GM23338 (cell line): ENCODE data around the gene MED27.

ENCODE experiments used
- EZH2 ChIP-seq: fragments of 200-600 bp; sonication (generic); IDR thresholded peaks from one replicate; pipeline ENCODE4 v1.8.0; 2017; ENCODE audit warnings: antibody characterized with exemption, mild to moderate bottlenecking, low read depth; ENCODE audit not compliant: unreplicated experiment
- EZH2phosphoT487 ChIP-seq: fragments of 200-600 bp; sonication (generic); IDR thresholded peaks from one replicate; pipeline ENCODE4 v1.8.1; 2018; ENCODE audit warnings: antibody characterized with exemption; ENCODE audit not compliant: unreplicated experiment
- JUNB ChIP-seq: IDR thresholded peaks from one replicate; pipeline ENCODE4 v1.6.1; 2016; ENCODE audit warnings: antibody characterized with exemption; ENCODE audit not compliant: unreplicated experiment
- NANOG ChIP-seq: IDR thresholded peaks from 2 replicates; pipeline ENCODE4 v1.6.1; 2016; ENCODE audit warnings: antibody characterized with exemption, borderline replicate concordance
- POLR2AphosphoS5 ChIP-seq: IDR thresholded peaks from 2 replicates; pipeline ENCODE4 v1.6.1; 2016; ENCODE audit warnings: antibody characterized with exemption, low read depth
- STAT1 ChIP-seq: IDR thresholded peaks from one replicate; pipeline ENCODE4 v1.6.1; 2016; ENCODE audit warnings: antibody characterized with exemption; ENCODE audit not compliant: unreplicated experiment
- ZNF331 ChIP-seq: fragments of 250-450 bp; sonication (Bioruptor Pico); IDR thresholded peaks from 2 replicates; pipeline ENCODE4 v1.5.0; 2020; ENCODE audit warnings: low read depth, mild to moderate bottlenecking, moderate library complexity
- TF ChIP-seq, protein P1 (sequence below), 2 experiments: fragments of 200-600 bp in 1 of 2; sonication (generic) in 1 of 2; conservative IDR thresholded peaks; 2 replicates each; pipeline versions ENCODE4 v1.5.1 to v1.6.1; 2016 to 2017; ENCODE audit warnings: antibody characterized with exemption in 2 of 2, low read depth in 2 of 2, mild to moderate bottlenecking in 2 of 2, moderate library complexity in 1 of 2
- TF ChIP-seq, protein P2 (sequence below): IDR thresholded peaks from 2 replicates; pipeline ENCODE4 v1.6.1; 2016; ENCODE audit warnings: antibody characterized with exemption
- TF ChIP-seq, protein P3 (sequence below): IDR thresholded peaks from one replicate; pipeline ENCODE4 v1.6.1; 2018; ENCODE audit warnings: antibody characterized with exemption; ENCODE audit not compliant: unreplicated experiment
- TF ChIP-seq, protein P4 (sequence below): fragments of 250-450 bp; sonication (Bioruptor Pico); IDR thresholded peaks from 2 replicates; pipeline ENCODE4 v1.5.0; 2020; ENCODE audit warnings: mild to moderate bottlenecking, moderate library complexity

DNA sequence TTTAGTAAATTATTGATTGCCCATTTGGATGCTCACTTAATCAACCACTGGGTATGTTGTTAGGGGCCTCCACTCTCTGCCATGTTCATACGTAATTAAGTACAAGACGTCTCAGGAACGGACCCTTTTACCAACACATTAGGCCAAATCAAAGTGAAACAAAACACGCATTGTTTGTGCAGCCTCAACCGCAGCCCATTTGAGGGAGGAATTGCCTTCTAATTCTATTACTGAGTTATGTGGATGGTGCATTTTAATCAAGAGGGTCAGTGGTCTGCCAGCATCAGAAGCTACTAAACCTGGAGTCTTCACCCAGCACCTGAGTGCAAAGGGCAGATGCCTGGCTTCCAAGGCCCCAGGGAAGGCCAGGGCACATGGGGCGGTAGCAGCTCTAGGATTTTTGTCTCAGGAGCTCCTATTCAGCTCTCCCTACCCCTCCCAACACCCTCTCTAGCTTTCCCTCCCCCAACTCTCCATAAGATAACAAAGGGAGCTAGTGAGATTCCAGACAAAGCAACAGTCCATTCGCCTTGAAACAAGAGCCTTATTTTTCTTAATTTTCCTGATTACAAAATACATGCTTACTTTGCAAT, 7.9 kb upstream of the MED27 start:
- no peak for TF ChIP-seq POLR2AphosphoS5
- TF ChIP-seq, protein P1, sequence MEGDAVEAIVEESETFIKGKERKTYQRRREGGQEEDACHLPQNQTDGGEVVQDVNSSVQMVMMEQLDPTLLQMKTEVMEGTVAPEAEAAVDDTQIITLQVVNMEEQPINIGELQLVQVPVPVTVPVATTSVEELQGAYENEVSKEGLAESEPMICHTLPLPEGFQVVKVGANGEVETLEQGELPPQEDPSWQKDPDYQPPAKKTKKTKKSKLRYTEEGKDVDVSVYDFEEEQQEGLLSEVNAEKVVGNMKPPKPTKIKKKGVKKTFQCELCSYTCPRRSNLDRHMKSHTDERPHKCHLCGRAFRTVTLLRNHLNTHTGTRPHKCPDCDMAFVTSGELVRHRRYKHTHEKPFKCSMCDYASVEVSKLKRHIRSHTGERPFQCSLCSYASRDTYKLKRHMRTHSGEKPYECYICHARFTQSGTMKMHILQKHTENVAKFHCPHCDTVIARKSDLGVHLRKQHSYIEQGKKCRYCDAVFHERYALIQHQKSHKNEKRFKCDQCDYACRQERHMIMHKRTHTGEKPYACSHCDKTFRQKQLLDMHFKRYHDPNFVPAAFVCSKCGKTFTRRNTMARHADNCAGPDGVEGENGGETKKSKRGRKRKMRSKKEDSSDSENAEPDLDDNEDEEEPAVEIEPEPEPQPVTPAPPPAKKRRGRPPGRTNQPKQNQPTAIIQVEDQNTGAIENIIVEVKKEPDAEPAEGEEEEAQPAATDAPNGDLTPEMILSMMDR (conservative IDR thresholded peaks at IDR 0.05; ENCODE audit: low read depth in 2 of 2): no peak
- TF ChIP-seq, protein P2, sequence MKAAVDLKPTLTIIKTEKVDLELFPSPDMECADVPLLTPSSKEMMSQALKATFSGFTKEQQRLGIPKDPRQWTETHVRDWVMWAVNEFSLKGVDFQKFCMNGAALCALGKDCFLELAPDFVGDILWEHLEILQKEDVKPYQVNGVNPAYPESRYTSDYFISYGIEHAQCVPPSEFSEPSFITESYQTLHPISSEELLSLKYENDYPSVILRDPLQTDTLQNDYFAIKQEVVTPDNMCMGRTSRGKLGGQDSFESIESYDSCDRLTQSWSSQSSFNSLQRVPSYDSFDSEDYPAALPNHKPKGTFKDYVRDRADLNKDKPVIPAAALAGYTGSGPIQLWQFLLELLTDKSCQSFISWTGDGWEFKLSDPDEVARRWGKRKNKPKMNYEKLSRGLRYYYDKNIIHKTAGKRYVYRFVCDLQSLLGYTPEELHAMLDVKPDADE: no peak
- no peak for TF ChIP-seq ZNF331 (CRISPR knock-in tag)
- TF ChIP-seq EZH2: no peak
- TF ChIP-seq, protein P3, sequence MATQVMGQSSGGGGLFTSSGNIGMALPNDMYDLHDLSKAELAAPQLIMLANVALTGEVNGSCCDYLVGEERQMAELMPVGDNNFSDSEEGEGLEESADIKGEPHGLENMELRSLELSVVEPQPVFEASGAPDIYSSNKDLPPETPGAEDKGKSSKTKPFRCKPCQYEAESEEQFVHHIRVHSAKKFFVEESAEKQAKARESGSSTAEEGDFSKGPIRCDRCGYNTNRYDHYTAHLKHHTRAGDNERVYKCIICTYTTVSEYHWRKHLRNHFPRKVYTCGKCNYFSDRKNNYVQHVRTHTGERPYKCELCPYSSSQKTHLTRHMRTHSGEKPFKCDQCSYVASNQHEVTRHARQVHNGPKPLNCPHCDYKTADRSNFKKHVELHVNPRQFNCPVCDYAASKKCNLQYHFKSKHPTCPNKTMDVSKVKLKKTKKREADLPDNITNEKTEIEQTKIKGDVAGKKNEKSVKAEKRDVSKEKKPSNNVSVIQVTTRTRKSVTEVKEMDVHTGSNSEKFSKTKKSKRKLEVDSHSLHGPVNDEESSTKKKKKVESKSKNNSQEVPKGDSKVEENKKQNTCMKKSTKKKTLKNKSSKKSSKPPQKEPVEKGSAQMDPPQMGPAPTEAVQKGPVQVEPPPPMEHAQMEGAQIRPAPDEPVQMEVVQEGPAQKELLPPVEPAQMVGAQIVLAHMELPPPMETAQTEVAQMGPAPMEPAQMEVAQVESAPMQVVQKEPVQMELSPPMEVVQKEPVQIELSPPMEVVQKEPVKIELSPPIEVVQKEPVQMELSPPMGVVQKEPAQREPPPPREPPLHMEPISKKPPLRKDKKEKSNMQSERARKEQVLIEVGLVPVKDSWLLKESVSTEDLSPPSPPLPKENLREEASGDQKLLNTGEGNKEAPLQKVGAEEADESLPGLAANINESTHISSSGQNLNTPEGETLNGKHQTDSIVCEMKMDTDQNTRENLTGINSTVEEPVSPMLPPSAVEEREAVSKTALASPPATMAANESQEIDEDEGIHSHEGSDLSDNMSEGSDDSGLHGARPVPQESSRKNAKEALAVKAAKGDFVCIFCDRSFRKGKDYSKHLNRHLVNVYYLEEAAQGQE: no peak
- TF ChIP-seq NANOG: no peak
- TF ChIP-seq EZH2phosphoT487: no peak
- TF ChIP-seq, protein P4, sequence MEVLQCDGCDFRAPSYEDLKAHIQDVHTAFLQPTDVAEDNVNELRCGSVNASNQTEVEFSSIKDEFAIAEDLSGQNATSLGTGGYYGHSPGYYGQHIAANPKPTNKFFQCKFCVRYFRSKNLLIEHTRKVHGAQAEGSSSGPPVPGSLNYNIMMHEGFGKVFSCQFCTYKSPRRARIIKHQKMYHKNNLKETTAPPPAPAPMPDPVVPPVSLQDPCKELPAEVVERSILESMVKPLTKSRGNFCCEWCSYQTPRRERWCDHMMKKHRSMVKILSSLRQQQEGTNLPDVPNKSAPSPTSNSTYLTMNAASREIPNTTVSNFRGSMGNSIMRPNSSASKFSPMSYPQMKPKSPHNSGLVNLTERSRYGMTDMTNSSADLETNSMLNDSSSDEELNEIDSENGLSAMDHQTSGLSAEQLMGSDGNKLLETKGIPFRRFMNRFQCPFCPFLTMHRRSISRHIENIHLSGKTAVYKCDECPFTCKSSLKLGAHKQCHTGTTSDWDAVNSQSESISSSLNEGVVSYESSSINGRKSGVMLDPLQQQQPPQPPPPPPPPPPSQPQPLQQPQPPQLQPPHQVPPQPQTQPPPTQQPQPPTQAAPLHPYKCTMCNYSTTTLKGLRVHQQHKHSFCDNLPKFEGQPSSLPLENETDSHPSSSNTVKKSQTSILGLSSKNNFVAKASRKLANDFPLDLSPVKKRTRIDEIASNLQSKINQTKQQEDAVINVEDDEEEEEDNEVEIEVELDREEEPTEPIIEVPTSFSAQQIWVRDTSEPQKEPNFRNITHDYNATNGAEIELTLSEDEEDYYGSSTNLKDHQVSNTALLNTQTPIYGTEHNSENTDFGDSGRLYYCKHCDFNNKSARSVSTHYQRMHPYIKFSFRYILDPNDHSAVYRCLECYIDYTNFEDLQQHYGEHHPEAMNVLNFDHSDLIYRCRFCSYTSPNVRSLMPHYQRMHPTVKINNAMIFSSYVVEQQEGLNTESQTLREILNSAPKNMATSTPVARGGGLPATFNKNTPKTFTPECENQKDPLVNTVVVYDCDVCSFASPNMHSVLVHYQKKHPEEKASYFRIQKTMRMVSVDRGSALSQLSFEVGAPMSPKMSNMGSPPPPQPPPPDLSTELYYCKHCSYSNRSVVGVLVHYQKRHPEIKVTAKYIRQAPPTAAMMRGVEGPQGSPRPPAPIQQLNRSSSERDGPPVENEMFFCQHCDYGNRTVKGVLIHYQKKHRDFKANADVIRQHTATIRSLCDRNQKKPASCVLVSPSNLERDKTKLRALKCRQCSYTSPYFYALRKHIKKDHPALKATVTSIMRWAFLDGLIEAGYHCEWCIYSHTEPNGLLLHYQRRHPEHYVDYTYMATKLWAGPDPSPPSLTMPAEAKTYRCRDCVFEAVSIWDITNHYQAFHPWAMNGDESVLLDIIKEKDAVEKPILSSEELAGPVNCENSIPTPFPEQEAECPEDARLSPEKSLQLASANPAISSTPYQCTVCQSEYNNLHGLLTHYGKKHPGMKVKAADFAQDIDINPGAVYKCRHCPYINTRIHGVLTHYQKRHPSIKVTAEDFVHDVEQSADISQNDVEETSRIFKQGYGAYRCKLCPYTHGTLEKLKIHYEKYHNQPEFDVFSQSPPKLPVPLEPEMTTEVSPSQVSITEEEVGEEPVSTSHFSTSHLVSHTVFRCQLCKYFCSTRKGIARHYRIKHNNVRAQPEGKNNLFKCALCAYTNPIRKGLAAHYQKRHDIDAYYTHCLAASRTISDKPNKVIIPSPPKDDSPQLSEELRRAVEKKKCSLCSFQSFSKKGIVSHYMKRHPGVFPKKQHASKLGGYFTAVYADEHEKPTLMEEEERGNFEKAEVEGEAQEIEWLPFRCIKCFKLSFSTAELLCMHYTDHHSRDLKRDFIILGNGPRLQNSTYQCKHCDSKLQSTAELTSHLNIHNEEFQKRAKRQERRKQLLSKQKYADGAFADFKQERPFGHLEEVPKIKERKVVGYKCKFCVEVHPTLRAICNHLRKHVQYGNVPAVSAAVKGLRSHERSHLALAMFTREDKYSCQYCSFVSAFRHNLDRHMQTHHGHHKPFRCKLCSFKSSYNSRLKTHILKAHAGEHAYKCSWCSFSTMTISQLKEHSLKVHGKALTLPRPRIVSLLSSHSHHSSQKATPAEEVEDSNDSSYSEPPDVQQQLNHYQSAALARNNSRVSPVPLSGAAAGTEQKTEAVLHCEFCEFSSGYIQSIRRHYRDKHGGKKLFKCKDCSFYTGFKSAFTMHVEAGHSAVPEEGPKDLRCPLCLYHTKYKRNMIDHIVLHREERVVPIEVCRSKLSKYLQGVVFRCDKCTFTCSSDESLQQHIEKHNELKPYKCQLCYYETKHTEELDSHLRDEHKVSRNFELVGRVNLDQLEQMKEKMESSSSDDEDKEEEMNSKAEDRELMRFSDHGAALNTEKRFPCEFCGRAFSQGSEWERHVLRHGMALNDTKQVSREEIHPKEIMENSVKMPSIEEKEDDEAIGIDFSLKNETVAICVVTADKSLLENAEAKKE: no peak
- no peak for TF ChIP-seq STAT1
- TF ChIP-seq JUNB: no peak
